Lower leg skin (tissue), 4 donors: Measurements from ENCODE around the gene SVEP1. TPM values are rescaled to one million over a fixed set of nuclear protein-coding genes. Genes with fewer than 3 reads are reported as not detected.

ENCODE experiments used
- DNase-seq, 2 donors: peaks; one replicate each; pipeline ENCODE4 v3.0.0-alpha.2; 2019; ENCODE audit warnings: low spot score in 2 of 2
- H3K4me3 ChIP-seq: fragments of 200-600 bp; sonication (generic); 2 replicates; pipeline ENCODE4 v1.5.1; 2017; ENCODE audit warnings: mild to moderate bottlenecking, low read depth; ENCODE audit not compliant: poor library complexity, severe bottlenecking
- CTCF ChIP-seq, 3 donors: fragments of 450-650 bp; IDR thresholded peaks; one replicate each; pipeline ENCODE4 v1.5.1; 2016; ENCODE audit warnings: antibody characterized with exemption in 3 of 3, mild to moderate bottlenecking in 3 of 3, moderate library complexity in 2 of 3
- POLR2A ChIP-seq, 2 donors: fragments of 450-650 bp; IDR thresholded peaks; one replicate each; pipeline ENCODE4 v1.6.1; 2016 to 2017; ENCODE audit warnings: antibody characterized with exemption in 2 of 2, mild to moderate bottlenecking in 1 of 2, moderate library complexity in 1 of 2
- WGBS, 2 donors: methylation state at CpG; one replicate each; pipeline ENCODE4 v1.1.5; 2018; 5-methylcytosine and 5-hydroxymethylcytosine counted together
- intact Hi-C: fragments of 100-400 bp; cut with DNase I; formaldehyde crosslinking; loops from one replicate; pipeline ENCODE4 v1.15.0; 2023; ENCODE audit warnings: low total_unique reads
- total RNA-seq, 4 donors: library from RNA; depleted of rRNA; stranded (reverse); fragments of >200 nt; gene quantifications; one replicate each; pipeline ENCODE4 v1.1.0, GENCODE V29; 2016

SVEP1 gene
- total RNA-seq, 4 donors from 2014 or later = 11.1 to 39.0 (median 14.7) TPM

DNA sequence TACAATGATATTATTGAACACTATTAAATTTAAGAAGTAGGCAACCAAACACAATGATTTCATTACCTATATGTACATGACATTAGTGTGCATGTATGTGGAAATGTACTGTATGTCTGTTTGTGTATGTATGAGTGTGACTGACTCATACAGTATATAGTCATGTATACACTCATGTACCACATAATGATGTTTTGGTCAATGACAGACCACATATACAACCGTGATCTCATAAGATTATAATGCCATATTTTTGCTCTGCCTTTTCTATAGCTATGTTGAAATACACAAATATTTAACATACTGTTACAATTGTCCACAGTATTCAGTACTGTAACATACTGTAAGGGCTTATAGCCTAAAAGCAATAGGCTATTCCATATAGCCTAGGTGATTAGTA, 19.7 kb downstream of the SVEP1 start:
- no peak for TF ChIP-seq CTCF (IDR thresholded peaks at IDR 0.05)
- no peak for TF ChIP-seq POLR2A (IDR thresholded peaks at IDR 0.05)
- no peak for DNase-seq
- H3K4me3 ChIP-seq = no peak overlapping the region
- intact Hi-C loops = no loop called here
- WGBS, 2 donors = 83 to 89% methylated on average over 1 of the region's 1 CpG

DNA sequence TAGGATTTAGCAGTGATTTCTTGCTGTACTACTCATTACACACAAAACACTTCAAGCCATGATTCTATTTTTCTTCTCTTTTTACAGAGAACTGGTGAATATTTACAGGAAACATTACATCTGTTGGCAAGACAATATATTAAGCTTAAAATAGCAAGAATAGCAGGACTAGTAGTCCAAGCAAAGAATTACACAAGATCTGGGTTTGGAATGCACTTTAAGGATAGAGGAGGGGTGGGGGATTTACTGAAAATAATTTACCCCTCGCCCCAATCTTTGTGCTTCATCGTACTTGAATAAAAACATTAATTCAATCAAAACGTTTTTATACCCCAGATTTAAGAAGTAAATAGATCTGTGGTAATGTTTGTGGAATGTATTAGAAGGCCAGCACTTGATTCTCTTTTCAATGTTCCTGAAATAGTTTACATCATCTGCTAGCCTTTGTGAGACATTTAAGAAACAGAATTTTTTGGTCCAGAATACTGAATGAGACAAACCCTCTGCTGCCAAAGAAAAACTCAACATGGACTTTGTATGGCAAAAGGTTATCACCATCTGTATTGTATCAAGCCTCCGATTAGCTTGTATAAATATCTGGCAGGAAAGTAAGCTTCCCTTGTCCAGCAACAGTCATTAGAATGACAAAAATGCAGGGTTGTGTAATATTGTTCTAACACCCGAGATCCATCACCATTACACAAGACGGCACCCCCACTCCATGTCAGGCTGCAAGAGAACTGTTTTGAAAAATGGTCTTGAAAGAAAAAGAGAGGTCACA, 23.8 kb downstream of the SVEP1 start:
- peak; percentile 72 to 90 for DNase-seq
- no peak for TF ChIP-seq POLR2A (IDR thresholded peaks at IDR 0.05)
- no peak for TF ChIP-seq CTCF (IDR thresholded peaks at IDR 0.05)
- 42 to 43% methylated on average over 6 of the region's 6 CpGs for WGBS, 2 donors
- no peak overlapping the region for H3K4me3 ChIP-seq
- intact Hi-C loops = no loop called here

DNA sequence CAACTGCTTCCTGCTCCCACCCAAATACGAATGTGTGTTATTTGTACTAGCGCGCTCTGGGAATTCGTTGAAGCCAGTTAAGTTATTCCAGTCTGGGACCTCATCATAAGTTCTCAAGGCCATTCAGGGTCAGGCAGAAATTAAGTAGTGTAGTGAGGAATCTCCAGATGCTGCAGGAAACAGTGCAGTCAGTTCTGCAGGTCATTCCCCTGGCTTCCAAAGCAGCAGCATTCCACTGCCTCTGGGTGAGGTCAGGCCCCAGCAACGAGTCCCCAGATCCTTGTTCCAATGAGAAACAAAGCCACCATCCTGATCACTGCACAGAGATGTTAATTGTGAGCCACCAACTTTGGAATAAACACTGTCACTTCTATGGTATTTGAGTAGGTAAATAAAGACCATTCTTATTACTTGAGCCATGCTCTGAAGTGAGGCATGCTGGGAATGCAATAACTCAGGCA, 33.1 kb downstream of the SVEP1 start:
- TF ChIP-seq CTCF (IDR thresholded peaks at IDR 0.05) (no peak), POLR2A (IDR thresholded peaks at IDR 0.05) (no peak)
- no peak for DNase-seq
- intact Hi-C loops = no loop called here
- H3K4me3 ChIP-seq = no peak overlapping the region
- 75 to 81% methylated on average over 5 of the region's 5 CpGs for WGBS, 2 donors

DNA sequence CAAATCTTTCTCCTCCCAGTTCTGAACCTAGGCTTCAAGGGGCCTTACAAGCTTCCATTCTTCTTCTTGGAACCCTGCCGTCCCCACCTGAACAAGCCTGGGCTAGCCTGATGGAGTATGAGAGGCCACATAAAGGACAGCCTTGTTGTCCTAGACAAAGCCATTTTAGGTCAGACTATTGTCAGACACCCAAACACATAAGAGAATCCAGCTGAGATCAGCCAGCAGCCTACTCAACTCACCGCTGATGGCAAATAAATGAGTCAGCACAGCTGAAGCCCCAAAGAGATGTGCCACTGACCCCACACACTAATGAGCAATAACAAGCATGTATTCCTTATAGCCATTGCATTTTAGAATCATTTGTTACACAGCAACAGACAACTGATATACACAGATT, 33.8 kb downstream of the SVEP1 start:
- no peak for TF ChIP-seq CTCF (IDR thresholded peaks at IDR 0.05)
- TF ChIP-seq POLR2A (IDR thresholded peaks at IDR 0.05) = no peak
- WGBS, 2 donors = 47 to 78% methylated on average over 2 of the region's 2 CpGs
- no peak for DNase-seq
- H3K4me3 ChIP-seq = no peak overlapping the region
- intact Hi-C loops = no loop called here

GRCh38 chr9:110543631-110544051, 35.9 kb downstream of the SVEP1 start:
- no peak for DNase-seq
- H3K4me3 ChIP-seq = no peak overlapping the region
- intact Hi-C loops = no loop called here
- WGBS, 2 donors = 51% methylated on average over 2 of the region's 2 CpGs
- TF ChIP-seq POLR2A (IDR thresholded peaks at IDR 0.05) (no peak), CTCF (IDR thresholded peaks at IDR 0.05) (no peak)

- WGBS, 2 donors = 79 to 91% methylated on average over 2 of the region's 2 CpGs
- DNase-seq = no peak
Measured at GRCh38 chr9:110541950-110542349, 37.6 kb downstream of the SVEP1 start.

More at GRCh38 chr9:110541950-110542349, 37.6 kb downstream of the SVEP1 start:
- TF ChIP-seq CTCF (IDR thresholded peaks at IDR 0.05) (no peak), POLR2A (IDR thresholded peaks at IDR 0.05) (no peak)
- intact Hi-C loops = no loop called here
- H3K4me3 ChIP-seq = no peak overlapping the region
